DOHH2 (cell line): Measurements from ENCODE around the gene AK3.

Source experiments
- CTCF ChIP-seq: fragments of 200-600 bp; sonication (generic); IDR thresholded peaks from one replicate; pipeline ENCODE4 v1.5.1; 2014; ENCODE audit warnings: antibody characterized with exemption, mild to moderate bottlenecking, low read depth, low read length; ENCODE audit not compliant: poor library complexity, severe bottlenecking
- EZH2phosphoT487 ChIP-seq: fragments of 200-600 bp; sonication (generic); IDR thresholded peaks from 2 replicates; pipeline ENCODE4 v1.6.1; 2017; ENCODE audit warnings: borderline replicate concordance, mild to moderate bottlenecking, antibody characterized with exemption, low read length, moderate library complexity, mixed read lengths

GRCh38 chr9:4742246-4742645 lies 1.2 kb upstream of the AK3 start:
- TF ChIP-seq CTCF (no peak), EZH2phosphoT487 (no peak)
